Measurements from ENCODE around the gene GNPNAT1. TPM values are rescaled to one million over a fixed set of nuclear protein-coding genes. Genes with fewer than 3 reads are reported as not detected.

Gene GNPNAT1
- total and polyA plus RNA-seq, 2 of the 8 experiments (the other 6 are each of a cell fraction or from before 2014, with no cell fraction given) = 25.5 to 54.1 TPM

- TF ChIP-seq, protein P1, sequence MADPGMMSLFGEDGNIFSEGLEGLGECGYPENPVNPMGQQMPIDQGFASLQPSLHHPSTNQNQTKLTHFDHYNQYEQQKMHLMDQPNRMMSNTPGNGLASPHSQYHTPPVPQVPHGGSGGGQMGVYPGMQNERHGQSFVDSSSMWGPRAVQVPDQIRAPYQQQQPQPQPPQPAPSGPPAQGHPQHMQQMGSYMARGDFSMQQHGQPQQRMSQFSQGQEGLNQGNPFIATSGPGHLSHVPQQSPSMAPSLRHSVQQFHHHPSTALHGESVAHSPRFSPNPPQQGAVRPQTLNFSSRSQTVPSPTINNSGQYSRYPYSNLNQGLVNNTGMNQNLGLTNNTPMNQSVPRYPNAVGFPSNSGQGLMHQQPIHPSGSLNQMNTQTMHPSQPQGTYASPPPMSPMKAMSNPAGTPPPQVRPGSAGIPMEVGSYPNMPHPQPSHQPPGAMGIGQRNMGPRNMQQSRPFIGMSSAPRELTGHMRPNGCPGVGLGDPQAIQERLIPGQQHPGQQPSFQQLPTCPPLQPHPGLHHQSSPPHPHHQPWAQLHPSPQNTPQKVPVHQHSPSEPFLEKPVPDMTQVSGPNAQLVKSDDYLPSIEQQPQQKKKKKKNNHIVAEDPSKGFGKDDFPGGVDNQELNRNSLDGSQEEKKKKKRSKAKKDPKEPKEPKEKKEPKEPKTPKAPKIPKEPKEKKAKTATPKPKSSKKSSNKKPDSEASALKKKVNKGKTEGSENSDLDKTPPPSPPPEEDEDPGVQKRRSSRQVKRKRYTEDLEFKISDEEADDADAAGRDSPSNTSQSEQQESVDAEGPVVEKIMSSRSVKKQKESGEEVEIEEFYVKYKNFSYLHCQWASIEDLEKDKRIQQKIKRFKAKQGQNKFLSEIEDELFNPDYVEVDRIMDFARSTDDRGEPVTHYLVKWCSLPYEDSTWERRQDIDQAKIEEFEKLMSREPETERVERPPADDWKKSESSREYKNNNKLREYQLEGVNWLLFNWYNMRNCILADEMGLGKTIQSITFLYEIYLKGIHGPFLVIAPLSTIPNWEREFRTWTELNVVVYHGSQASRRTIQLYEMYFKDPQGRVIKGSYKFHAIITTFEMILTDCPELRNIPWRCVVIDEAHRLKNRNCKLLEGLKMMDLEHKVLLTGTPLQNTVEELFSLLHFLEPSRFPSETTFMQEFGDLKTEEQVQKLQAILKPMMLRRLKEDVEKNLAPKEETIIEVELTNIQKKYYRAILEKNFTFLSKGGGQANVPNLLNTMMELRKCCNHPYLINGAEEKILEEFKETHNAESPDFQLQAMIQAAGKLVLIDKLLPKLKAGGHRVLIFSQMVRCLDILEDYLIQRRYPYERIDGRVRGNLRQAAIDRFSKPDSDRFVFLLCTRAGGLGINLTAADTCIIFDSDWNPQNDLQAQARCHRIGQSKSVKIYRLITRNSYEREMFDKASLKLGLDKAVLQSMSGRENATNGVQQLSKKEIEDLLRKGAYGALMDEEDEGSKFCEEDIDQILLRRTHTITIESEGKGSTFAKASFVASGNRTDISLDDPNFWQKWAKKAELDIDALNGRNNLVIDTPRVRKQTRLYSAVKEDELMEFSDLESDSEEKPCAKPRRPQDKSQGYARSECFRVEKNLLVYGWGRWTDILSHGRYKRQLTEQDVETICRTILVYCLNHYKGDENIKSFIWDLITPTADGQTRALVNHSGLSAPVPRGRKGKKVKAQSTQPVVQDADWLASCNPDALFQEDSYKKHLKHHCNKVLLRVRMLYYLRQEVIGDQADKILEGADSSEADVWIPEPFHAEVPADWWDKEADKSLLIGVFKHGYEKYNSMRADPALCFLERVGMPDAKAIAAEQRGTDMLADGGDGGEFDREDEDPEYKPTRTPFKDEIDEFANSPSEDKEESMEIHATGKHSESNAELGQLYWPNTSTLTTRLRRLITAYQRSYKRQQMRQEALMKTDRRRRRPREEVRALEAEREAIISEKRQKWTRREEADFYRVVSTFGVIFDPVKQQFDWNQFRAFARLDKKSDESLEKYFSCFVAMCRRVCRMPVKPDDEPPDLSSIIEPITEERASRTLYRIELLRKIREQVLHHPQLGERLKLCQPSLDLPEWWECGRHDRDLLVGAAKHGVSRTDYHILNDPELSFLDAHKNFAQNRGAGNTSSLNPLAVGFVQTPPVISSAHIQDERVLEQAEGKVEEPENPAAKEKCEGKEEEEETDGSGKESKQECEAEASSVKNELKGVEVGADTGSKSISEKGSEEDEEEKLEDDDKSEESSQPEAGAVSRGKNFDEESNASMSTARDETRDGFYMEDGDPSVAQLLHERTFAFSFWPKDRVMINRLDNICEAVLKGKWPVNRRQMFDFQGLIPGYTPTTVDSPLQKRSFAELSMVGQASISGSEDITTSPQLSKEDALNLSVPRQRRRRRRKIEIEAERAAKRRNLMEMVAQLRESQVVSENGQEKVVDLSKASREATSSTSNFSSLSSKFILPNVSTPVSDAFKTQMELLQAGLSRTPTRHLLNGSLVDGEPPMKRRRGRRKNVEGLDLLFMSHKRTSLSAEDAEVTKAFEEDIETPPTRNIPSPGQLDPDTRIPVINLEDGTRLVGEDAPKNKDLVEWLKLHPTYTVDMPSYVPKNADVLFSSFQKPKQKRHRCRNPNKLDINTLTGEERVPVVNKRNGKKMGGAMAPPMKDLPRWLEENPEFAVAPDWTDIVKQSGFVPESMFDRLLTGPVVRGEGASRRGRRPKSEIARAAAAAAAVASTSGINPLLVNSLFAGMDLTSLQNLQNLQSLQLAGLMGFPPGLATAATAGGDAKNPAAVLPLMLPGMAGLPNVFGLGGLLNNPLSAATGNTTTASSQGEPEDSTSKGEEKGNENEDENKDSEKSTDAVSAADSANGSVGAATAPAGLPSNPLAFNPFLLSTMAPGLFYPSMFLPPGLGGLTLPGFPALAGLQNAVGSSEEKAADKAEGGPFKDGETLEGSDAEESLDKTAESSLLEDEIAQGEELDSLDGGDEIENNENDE (IDR thresholded peaks at IDR 0.05; ENCODE audit: insufficient replicate concordance, low read length) = no peak
- TF ChIP-seq RXRA (IDR thresholded peaks at IDR 0.05; ENCODE audit: insufficient read depth, low read depth, low read length) (no peak), USF2 (IDR thresholded peaks at IDR 0.05; ENCODE audit: low read length) (no peak), EGR1 (IDR thresholded peaks at IDR 0.05; ENCODE audit: borderline replicate concordance, low read depth, low read length) (no peak), ZNF274 (IDR thresholded peaks at IDR 0.05; ENCODE audit: borderline replicate concordance, extremely low read depth, low read length) (no peak), MAX (IDR thresholded peaks at IDR 0.05) (no peak), KDM4A (IDR thresholded peaks at IDR 0.05; ENCODE audit: low read depth, low read length, severe bottlenecking) (no peak), ASH2L (IDR thresholded peaks at IDR 0.05; ENCODE audit: low read length) (no peak), SUZ12 (IDR thresholded peaks at IDR 0.05; ENCODE audit: low read length) (no peak), POU5F1 (IDR thresholded peaks at IDR 0.05; ENCODE audit: low read depth, low read length) (no peak)
Observed at GRCh38 chr14:52730709-52731111, 60.7 kb downstream of the GNPNAT1 start (continued).

All from H1 (cell line).